Sigmoid colon (tissue), 4 donors: ENCODE measurements around the gene CNMD.

Source experiments
- EP300 ChIP-seq, 4 donors: sonication (generic); formaldehyde crosslinking; IDR thresholded peaks; one replicate each; pipeline ENCODE4 v1.6.1; 2017; ENCODE audit warnings: antibody characterized with exemption in 4 of 4
- POLR2A ChIP-seq, 2 donors: fragments of 450-650 bp; IDR thresholded peaks; one replicate each; pipeline ENCODE4 v1.6.1; 2016; ENCODE audit warnings: antibody characterized with exemption in 2 of 2, mild to moderate bottlenecking in 2 of 2, moderate library complexity in 2 of 2
- TF ChIP-seq, protein P1 (sequence below), 4 experiments: fragments of 450-650 bp in 3 of 4; fragments of 200-600 bp in 1 of 4; IDR thresholded peaks; one replicate each; pipeline ENCODE4 v1.5.1; 2016 to 2019; ENCODE audit warnings: antibody characterized with exemption in 4 of 4, mild to moderate bottlenecking in 3 of 4, moderate library complexity in 2 of 4

DNA sequence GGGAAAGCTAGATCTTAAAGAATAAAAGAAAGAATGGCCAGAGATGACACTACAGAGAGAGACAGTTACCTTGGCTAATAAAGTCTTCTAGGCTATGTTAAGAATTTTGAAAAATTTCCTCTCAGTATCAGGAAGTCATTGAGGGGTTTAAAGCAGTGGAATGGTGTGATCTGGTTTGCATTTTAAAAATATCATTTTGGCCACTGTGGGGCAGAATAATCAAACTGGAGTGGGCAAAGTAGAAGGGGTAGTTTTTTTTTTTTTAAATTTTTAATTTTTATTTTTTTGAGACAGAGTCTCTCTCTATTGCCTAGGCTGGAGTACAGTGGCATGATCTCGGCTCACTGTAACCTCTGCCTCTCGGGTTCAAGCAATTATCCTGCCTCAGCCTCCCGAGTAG, 4.4 kb upstream of the CNMD start:
- TF ChIP-seq EP300 (IDR thresholded peaks at IDR 0.05) (no peak), POLR2A (IDR thresholded peaks at IDR 0.05) (no peak)
- TF ChIP-seq, protein P1, sequence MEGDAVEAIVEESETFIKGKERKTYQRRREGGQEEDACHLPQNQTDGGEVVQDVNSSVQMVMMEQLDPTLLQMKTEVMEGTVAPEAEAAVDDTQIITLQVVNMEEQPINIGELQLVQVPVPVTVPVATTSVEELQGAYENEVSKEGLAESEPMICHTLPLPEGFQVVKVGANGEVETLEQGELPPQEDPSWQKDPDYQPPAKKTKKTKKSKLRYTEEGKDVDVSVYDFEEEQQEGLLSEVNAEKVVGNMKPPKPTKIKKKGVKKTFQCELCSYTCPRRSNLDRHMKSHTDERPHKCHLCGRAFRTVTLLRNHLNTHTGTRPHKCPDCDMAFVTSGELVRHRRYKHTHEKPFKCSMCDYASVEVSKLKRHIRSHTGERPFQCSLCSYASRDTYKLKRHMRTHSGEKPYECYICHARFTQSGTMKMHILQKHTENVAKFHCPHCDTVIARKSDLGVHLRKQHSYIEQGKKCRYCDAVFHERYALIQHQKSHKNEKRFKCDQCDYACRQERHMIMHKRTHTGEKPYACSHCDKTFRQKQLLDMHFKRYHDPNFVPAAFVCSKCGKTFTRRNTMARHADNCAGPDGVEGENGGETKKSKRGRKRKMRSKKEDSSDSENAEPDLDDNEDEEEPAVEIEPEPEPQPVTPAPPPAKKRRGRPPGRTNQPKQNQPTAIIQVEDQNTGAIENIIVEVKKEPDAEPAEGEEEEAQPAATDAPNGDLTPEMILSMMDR (IDR thresholded peaks at IDR 0.05) = no peak
